Measurements from ENCODE around the gene ZNF688. TPM values are rescaled to one million over a fixed set of nuclear protein-coding genes. Genes with fewer than 3 reads are reported as not detected.

Gene ZNF688
- total RNA-seq, 1 experiment from 2014 or later, result 3.6 TPM

DNA sequence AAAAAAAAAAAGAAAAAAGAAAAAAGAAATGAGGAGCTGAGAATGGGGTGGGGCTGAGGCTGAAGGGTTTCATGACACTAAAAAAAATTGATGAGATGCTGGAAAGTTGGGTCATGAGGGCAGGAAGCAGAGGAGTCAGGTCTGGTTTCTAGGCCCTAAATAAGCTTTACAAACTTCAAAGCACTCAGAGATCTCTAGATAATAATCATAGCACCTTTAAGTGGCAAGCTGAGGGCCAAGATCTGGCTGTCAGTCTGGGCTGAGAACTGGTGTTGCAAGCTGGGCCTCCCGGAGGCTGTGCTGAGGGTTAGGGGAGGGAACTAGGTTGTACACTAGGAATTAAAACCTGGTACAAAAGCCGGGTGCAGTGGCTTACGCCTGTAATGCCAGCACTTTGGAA is 19.7 kb downstream of the ZNF688 start:
- peaks cover 6% of the 10 kb centered on the region; the same call in 1 of the 2 replicates for H3K79me2 ChIP-seq (ENCODE audit: insufficient read depth, low read length)
- no peak overlapping the region for H3K27ac ChIP-seq (ENCODE audit: low read depth, low read length)
- H3K9me3 ChIP-seq (ENCODE audit: control insufficient read depth in 1 of 2, insufficient read depth in 1 of 2, low read depth in 1 of 2, low read length in 2 of 2), result no peaks in the 10 kb centered on the region
- TF ChIP-seq RAD21 (IDR thresholded peaks at IDR 0.05; ENCODE audit: low read depth) (no peak), YY1 (IDR thresholded peaks at IDR 0.05; ENCODE audit: extremely low read depth, insufficient replicate concordance, low read depth, low read length) (no peak), ELF1 (IDR thresholded peaks at IDR 0.05; ENCODE audit: borderline replicate concordance, low read depth) (no peak), EZH2 (IDR thresholded peaks at IDR 0.05) (no peak), ZNF274 (IDR thresholded peaks at IDR 0.05; ENCODE audit: low read depth, low read length) (no peak), CBX3 (IDR thresholded peaks at IDR 0.05; ENCODE audit: low read depth) (no peak), SIN3A (IDR thresholded peaks at IDR 0.05; ENCODE audit: low read depth) (no peak), ZFX (IDR thresholded peaks at IDR 0.05) (no peak), POLR2A (IDR thresholded peaks at IDR 0.05; ENCODE audit: borderline replicate concordance, extremely low read depth, insufficient read depth, insufficient read length) (no peak), TCF7L2 (IDR thresholded peaks at IDR 0.05; ENCODE audit: borderline replicate concordance, extremely low read depth, insufficient read depth, insufficient read length) (no peak), EGR1 (IDR thresholded peaks at IDR 0.05; ENCODE audit: low read depth) (no peak), SRF (IDR thresholded peaks at IDR 0.05; ENCODE audit: low read depth) (no peak), POLR2AphosphoS5 (IDR thresholded peaks at IDR 0.05; ENCODE audit: low read depth, low read length) (no peak), CEBPB (IDR thresholded peaks at IDR 0.05; ENCODE audit: low read depth) (no peak), JUND (IDR thresholded peaks at IDR 0.05) (no peak), EZH2phosphoT487 (IDR thresholded peaks at IDR 0.05; ENCODE audit: borderline replicate concordance) (no peak)
- TF ChIP-seq, protein P1, sequence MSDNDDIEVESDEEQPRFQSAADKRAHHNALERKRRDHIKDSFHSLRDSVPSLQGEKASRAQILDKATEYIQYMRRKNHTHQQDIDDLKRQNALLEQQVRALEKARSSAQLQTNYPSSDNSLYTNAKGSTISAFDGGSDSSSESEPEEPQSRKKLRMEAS (IDR thresholded peaks at IDR 0.05), result no peak
- TF ChIP-seq, protein P2, sequence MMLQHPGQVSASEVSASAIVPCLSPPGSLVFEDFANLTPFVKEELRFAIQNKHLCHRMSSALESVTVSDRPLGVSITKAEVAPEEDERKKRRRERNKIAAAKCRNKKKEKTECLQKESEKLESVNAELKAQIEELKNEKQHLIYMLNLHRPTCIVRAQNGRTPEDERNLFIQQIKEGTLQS (IDR thresholded peaks at IDR 0.05), result no peak
- TF ChIP-seq, protein P3, sequence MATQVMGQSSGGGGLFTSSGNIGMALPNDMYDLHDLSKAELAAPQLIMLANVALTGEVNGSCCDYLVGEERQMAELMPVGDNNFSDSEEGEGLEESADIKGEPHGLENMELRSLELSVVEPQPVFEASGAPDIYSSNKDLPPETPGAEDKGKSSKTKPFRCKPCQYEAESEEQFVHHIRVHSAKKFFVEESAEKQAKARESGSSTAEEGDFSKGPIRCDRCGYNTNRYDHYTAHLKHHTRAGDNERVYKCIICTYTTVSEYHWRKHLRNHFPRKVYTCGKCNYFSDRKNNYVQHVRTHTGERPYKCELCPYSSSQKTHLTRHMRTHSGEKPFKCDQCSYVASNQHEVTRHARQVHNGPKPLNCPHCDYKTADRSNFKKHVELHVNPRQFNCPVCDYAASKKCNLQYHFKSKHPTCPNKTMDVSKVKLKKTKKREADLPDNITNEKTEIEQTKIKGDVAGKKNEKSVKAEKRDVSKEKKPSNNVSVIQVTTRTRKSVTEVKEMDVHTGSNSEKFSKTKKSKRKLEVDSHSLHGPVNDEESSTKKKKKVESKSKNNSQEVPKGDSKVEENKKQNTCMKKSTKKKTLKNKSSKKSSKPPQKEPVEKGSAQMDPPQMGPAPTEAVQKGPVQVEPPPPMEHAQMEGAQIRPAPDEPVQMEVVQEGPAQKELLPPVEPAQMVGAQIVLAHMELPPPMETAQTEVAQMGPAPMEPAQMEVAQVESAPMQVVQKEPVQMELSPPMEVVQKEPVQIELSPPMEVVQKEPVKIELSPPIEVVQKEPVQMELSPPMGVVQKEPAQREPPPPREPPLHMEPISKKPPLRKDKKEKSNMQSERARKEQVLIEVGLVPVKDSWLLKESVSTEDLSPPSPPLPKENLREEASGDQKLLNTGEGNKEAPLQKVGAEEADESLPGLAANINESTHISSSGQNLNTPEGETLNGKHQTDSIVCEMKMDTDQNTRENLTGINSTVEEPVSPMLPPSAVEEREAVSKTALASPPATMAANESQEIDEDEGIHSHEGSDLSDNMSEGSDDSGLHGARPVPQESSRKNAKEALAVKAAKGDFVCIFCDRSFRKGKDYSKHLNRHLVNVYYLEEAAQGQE (IDR thresholded peaks at IDR 0.05; ENCODE audit: low read depth), result no peak
- TF ChIP-seq, protein P4, sequence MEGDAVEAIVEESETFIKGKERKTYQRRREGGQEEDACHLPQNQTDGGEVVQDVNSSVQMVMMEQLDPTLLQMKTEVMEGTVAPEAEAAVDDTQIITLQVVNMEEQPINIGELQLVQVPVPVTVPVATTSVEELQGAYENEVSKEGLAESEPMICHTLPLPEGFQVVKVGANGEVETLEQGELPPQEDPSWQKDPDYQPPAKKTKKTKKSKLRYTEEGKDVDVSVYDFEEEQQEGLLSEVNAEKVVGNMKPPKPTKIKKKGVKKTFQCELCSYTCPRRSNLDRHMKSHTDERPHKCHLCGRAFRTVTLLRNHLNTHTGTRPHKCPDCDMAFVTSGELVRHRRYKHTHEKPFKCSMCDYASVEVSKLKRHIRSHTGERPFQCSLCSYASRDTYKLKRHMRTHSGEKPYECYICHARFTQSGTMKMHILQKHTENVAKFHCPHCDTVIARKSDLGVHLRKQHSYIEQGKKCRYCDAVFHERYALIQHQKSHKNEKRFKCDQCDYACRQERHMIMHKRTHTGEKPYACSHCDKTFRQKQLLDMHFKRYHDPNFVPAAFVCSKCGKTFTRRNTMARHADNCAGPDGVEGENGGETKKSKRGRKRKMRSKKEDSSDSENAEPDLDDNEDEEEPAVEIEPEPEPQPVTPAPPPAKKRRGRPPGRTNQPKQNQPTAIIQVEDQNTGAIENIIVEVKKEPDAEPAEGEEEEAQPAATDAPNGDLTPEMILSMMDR (IDR thresholded peaks at IDR 0.05 in 2 of 3, conservative IDR thresholded peaks at IDR 0.05 in 1 of 3; ENCODE audit: borderline replicate concordance in 1 of 3, insufficient read depth in 1 of 3, low read depth in 2 of 3, low read length in 2 of 3), result no peak
- DNase-seq (ENCODE audit: low read depth, low spot score), result no peak
- H3K9ac ChIP-seq (ENCODE audit: low read length), result no peak overlapping the region
- H3K9me2 ChIP-seq (ENCODE audit: insufficient read depth), result no peaks in the 10 kb centered on the region
- ChIA-PET POLR2A (no interaction called here), RAD21 (ENCODE audit: low non-redundant PET in 1 of 2, low total read pairs in 2 of 2, uncharacterized antibody in 2 of 2, unreplicated experiment in 2 of 2) (interaction anchor here in 1 of 2 experiments (0.7 kb wide), 1 partner anchor 46 kb away, joined by 3 read pairs; no protein-coding TSS in a partner anchor), CTCF (no interaction called here)
- H3K27me3 ChIP-seq (ENCODE audit: insufficient read depth, low read length), result no peaks in the 10 kb centered on the region
- no peak overlapping the region for H3K4me2 ChIP-seq (ENCODE audit: low read length)
- no peak overlapping the region for H2AFZ ChIP-seq (ENCODE audit: low read depth, low read length, poor library complexity, severe bottlenecking)
- H4K20me1 ChIP-seq (ENCODE audit: insufficient read depth), result no peaks in the 10 kb centered on the region
- intact Hi-C loops (cut with micrococcal nuclease), result no loop called here
- BruUV-seq (replicated peaks), result no TSS peak
- peaks cover 6 to 13% of the 10 kb centered on the region in 2 experiments for H3K4me1 ChIP-seq (ENCODE audit: control insufficient read depth in 1 of 2, insufficient read depth in 2 of 2, low read length in 2 of 2)
- no peak overlapping the region for H3K4me3 ChIP-seq (replicated peaks in 1 of 2; ENCODE audit: low read depth in 1 of 2, low read length in 2 of 2)
- ATAC-seq, result no peak
- H3K36me3 ChIP-seq (ENCODE audit: control insufficient read depth in 1 of 2, insufficient read depth in 2 of 2, low read length in 2 of 2), result peaks cover 4% of the 10 kb centered on the region in 2 experiments; a peak in 2 of 4 replicates

All from HCT116 (cell line).